Upper lobe of left lung (tissue), 4 donors: ENCODE measurements around the gene HCAR2.
"Not testable (repeated sequence)": the region's sequence is repeated elsewhere in the genome, so short reads cannot be mapped to it uniquely, and the experiment has no call there.

ENCODE experiments used
- EP300 ChIP-seq, 4 donors: sonication (generic); formaldehyde crosslinking; IDR thresholded peaks; one replicate each; pipeline ENCODE4 v1.5.1; 2017; ENCODE audit warnings: antibody characterized with exemption in 4 of 4, control low read depth in 2 of 4
- POLR2A ChIP-seq, 4 donors: fragments of 450-650 bp; IDR thresholded peaks; one replicate each; pipeline ENCODE4 v1.5.1; 2016 to 2017; ENCODE audit warnings: antibody characterized with exemption in 4 of 4, mild to moderate bottlenecking in 2 of 4
- POLR2AphosphoS5 ChIP-seq, 2 donors: sonication (generic); formaldehyde crosslinking; IDR thresholded peaks; one replicate each; pipeline ENCODE4 v1.5.1; 2017; ENCODE audit warnings: antibody characterized with exemption in 2 of 2
- TF ChIP-seq, protein P1 (sequence below), 6 experiments: fragments of 450-650 bp in 4 of 6; fragments of 200-600 bp in 2 of 6; sonication (generic) in 2 of 6; IDR thresholded peaks; one replicate each; pipeline ENCODE4 v1.5.1; 2016 to 2019; ENCODE audit warnings: antibody characterized with exemption in 6 of 6

DNA sequence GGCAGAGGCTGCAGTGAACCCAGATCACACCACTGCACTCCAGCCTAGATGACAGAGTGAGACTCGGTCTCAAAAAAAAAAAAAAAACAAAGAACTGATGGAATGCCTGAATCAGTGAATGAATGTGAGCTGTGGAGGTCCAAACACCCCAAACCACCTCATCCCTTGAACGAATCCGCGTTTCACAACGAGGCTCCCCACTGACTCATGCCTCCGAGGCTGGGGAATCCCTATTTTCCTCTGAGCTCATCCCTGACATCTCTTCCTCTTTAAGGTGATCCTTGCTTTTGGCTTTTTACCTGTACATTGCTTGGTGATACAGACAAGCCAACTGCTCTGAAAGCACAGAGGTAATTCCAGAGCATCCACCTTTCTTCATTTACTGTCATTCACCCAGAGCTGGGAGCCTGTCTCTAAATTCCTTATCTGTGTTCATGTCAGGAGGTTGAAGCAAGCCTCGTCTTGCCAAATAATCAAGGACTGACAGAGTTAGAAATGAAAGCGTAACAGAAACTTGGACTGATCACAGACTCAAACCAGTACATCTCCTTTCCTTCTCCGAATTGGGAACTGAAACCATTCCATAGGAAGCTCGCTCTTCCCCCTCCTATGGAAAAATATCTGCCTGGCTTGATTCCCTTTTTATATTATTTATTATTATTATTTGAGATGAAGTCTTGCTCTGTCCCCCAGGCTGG lies 10.5 kb upstream of the HCAR2 start:
- TF ChIP-seq, protein P1, sequence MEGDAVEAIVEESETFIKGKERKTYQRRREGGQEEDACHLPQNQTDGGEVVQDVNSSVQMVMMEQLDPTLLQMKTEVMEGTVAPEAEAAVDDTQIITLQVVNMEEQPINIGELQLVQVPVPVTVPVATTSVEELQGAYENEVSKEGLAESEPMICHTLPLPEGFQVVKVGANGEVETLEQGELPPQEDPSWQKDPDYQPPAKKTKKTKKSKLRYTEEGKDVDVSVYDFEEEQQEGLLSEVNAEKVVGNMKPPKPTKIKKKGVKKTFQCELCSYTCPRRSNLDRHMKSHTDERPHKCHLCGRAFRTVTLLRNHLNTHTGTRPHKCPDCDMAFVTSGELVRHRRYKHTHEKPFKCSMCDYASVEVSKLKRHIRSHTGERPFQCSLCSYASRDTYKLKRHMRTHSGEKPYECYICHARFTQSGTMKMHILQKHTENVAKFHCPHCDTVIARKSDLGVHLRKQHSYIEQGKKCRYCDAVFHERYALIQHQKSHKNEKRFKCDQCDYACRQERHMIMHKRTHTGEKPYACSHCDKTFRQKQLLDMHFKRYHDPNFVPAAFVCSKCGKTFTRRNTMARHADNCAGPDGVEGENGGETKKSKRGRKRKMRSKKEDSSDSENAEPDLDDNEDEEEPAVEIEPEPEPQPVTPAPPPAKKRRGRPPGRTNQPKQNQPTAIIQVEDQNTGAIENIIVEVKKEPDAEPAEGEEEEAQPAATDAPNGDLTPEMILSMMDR (IDR thresholded peaks at IDR 0.05), result not testable (repeated sequence)
- TF ChIP-seq POLR2AphosphoS5, POLR2A, EP300 (IDR thresholded peaks at IDR 0.05): not testable (repeated sequence)
